ENCODE measurements around the gene KLK8.

- TF ChIP-seq, protein P1, sequence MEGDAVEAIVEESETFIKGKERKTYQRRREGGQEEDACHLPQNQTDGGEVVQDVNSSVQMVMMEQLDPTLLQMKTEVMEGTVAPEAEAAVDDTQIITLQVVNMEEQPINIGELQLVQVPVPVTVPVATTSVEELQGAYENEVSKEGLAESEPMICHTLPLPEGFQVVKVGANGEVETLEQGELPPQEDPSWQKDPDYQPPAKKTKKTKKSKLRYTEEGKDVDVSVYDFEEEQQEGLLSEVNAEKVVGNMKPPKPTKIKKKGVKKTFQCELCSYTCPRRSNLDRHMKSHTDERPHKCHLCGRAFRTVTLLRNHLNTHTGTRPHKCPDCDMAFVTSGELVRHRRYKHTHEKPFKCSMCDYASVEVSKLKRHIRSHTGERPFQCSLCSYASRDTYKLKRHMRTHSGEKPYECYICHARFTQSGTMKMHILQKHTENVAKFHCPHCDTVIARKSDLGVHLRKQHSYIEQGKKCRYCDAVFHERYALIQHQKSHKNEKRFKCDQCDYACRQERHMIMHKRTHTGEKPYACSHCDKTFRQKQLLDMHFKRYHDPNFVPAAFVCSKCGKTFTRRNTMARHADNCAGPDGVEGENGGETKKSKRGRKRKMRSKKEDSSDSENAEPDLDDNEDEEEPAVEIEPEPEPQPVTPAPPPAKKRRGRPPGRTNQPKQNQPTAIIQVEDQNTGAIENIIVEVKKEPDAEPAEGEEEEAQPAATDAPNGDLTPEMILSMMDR (IDR thresholded peaks at IDR 0.05; ENCODE audit: borderline replicate concordance, extremely low read depth, low read length, poor library complexity, severe bottlenecking) = no peak
- no peak for TF ChIP-seq EZH2 (IDR thresholded peaks at IDR 0.05; ENCODE audit: borderline replicate concordance, low read depth, low read length, severe bottlenecking)
Observed at GRCh38 chr19:50992666-50993035, 8.8 kb downstream of the KLK8 start.
